ENCODE results near the gene ALX4.
A peak's percentile ranks its signal among the peaks of the same experiment; 100 is the strongest.

Gene ALX4

GRCh38 chr11:44271286-44271685 is 38.7 kb downstream of the ALX4 start:
- Histone ChIP-seq H3K27me3 (replicated peaks; ENCODE audit: control insufficient read depth, insufficient read depth, low read length) (peaks cover 12% of the 10 kb centered on the region), H3K36me3 (ENCODE audit: control insufficient read depth, insufficient read depth, low read length, severe bottlenecking) (no peaks in the 10 kb centered on the region), H3K9ac (ENCODE audit: low read length) (no peak overlapping the region), H3K9me3 (ENCODE audit: control insufficient read depth, low read length) (no peaks in the 10 kb centered on the region), H3K4me3 (ENCODE audit: low read length) (no peak overlapping the region), H3K4me1 (ENCODE audit: control insufficient read depth, insufficient read depth, low read length) (no peaks in the 10 kb centered on the region)
- no peak for DNase-seq (ENCODE audit: low read depth)

- Histone ChIP-seq H3K27me3 (replicated peaks; ENCODE audit: control insufficient read depth, insufficient read depth, low read length) (peaks cover 6% of the 10 kb centered on the region), H3K9me3 (ENCODE audit: control insufficient read depth, low read length) (no peaks in the 10 kb centered on the region), H3K36me3 (ENCODE audit: control insufficient read depth, insufficient read depth, low read length, severe bottlenecking) (no peaks in the 10 kb centered on the region), H3K4me3 (ENCODE audit: low read length) (no peak overlapping the region), H3K9ac (ENCODE audit: low read length) (no peak overlapping the region), H3K4me1 (ENCODE audit: control insufficient read depth, insufficient read depth, low read length) (no peaks in the 10 kb centered on the region)
- peak; percentile 38 for DNase-seq (ENCODE audit: low read depth)
Measured at GRCh38 chr11:44270403-44271273, 39.3 kb downstream of the ALX4 start.

- no peak overlapping the region for H3K9ac ChIP-seq (ENCODE audit: low read length)
- H3K27me3 ChIP-seq (replicated peaks; ENCODE audit: control insufficient read depth, insufficient read depth, low read length) = peaks cover 4% of the 10 kb centered on the region
- no peaks in the 10 kb centered on the region for H3K36me3 ChIP-seq (ENCODE audit: control insufficient read depth, insufficient read depth, low read length, severe bottlenecking)
- H3K4me3 ChIP-seq (ENCODE audit: low read length) = no peak overlapping the region
- no peaks in the 10 kb centered on the region for H3K9me3 ChIP-seq (ENCODE audit: control insufficient read depth, low read length)
- DNase-seq (ENCODE audit: low read depth) = peak; percentile 67
- H3K4me1 ChIP-seq (ENCODE audit: control insufficient read depth, insufficient read depth, low read length) = no peaks in the 10 kb centered on the region
Measured at GRCh38 chr11:44269369-44270351, 40.3 kb downstream of the ALX4 start.

- H3K4me1 ChIP-seq (ENCODE audit: control insufficient read depth, insufficient read depth, low read length) = no peaks in the 10 kb centered on the region
- no peak overlapping the region for H3K9ac ChIP-seq (ENCODE audit: low read length)
- H3K4me3 ChIP-seq (ENCODE audit: low read length) = no peak overlapping the region
- H3K9me3 ChIP-seq (ENCODE audit: control insufficient read depth, low read length) = no peaks in the 10 kb centered on the region
- no peaks in the 10 kb centered on the region for H3K36me3 ChIP-seq (ENCODE audit: control insufficient read depth, insufficient read depth, low read length, severe bottlenecking)
- H3K27me3 ChIP-seq (replicated peaks; ENCODE audit: control insufficient read depth, insufficient read depth, low read length) = peaks cover 4% of the 10 kb centered on the region
- no peak for DNase-seq (ENCODE audit: low read depth)
Measured at GRCh38 chr11:44268614-44269080, 41.3 kb downstream of the ALX4 start.

GRCh38 chr11:44267750-44268613 is 42.0 kb downstream of the ALX4 start:
- Histone ChIP-seq H3K4me1 (ENCODE audit: control insufficient read depth, insufficient read depth, low read length) (no peaks in the 10 kb centered on the region), H3K4me3 (ENCODE audit: low read length) (no peak overlapping the region), H3K27me3 (replicated peaks; ENCODE audit: control insufficient read depth, insufficient read depth, low read length) (peaks cover 4% of the 10 kb centered on the region), H3K9me3 (ENCODE audit: control insufficient read depth, low read length) (no peaks in the 10 kb centered on the region), H3K9ac (ENCODE audit: low read length) (no peak overlapping the region), H3K36me3 (ENCODE audit: control insufficient read depth, insufficient read depth, low read length, severe bottlenecking) (no peaks in the 10 kb centered on the region)
- no peak for DNase-seq (ENCODE audit: low read depth)

- DNase-seq (ENCODE audit: low read depth) = no peak
- no peak overlapping the region for H3K9ac ChIP-seq (ENCODE audit: low read length)
- no peaks in the 10 kb centered on the region for H3K9me3 ChIP-seq (ENCODE audit: control insufficient read depth, low read length)
- no peaks in the 10 kb centered on the region for H3K4me1 ChIP-seq (ENCODE audit: control insufficient read depth, insufficient read depth, low read length)
- peaks cover 4% of the 10 kb centered on the region for H3K27me3 ChIP-seq (replicated peaks; ENCODE audit: control insufficient read depth, insufficient read depth, low read length)
- H3K36me3 ChIP-seq (ENCODE audit: control insufficient read depth, insufficient read depth, low read length, severe bottlenecking) = no peaks in the 10 kb centered on the region
- no peak overlapping the region for H3K4me3 ChIP-seq (ENCODE audit: low read length)
Measured at GRCh38 chr11:44267006-44267749, 42.8 kb downstream of the ALX4 start.

GRCh38 chr11:44266056-44266780 is 43.7 kb downstream of the ALX4 start:
- no peak for DNase-seq (ENCODE audit: low read depth)
- Histone ChIP-seq H3K9ac (ENCODE audit: low read length) (no peak overlapping the region), H3K36me3 (ENCODE audit: control insufficient read depth, insufficient read depth, low read length, severe bottlenecking) (no peaks in the 10 kb centered on the region), H3K27me3 (replicated peaks; ENCODE audit: control insufficient read depth, insufficient read depth, low read length) (peaks cover 4% of the 10 kb centered on the region), H3K9me3 (ENCODE audit: control insufficient read depth, low read length) (no peaks in the 10 kb centered on the region), H3K4me1 (ENCODE audit: control insufficient read depth, insufficient read depth, low read length) (no peaks in the 10 kb centered on the region), H3K4me3 (ENCODE audit: low read length) (no peak overlapping the region)

- Histone ChIP-seq H3K4me1 (ENCODE audit: control insufficient read depth, insufficient read depth, low read length) (no peaks in the 10 kb centered on the region), H3K36me3 (ENCODE audit: control insufficient read depth, insufficient read depth, low read length, severe bottlenecking) (no peaks in the 10 kb centered on the region), H3K27me3 (replicated peaks; ENCODE audit: control insufficient read depth, insufficient read depth, low read length) (no peaks in the 10 kb centered on the region), H3K9ac (ENCODE audit: low read length) (no peak overlapping the region), H3K4me3 (ENCODE audit: low read length) (no peak overlapping the region), H3K9me3 (ENCODE audit: control insufficient read depth, low read length) (no peaks in the 10 kb centered on the region)
- no peak for DNase-seq (ENCODE audit: low read depth)
Measured at GRCh38 chr11:44264761-44265160, 45.2 kb downstream of the ALX4 start.

- Histone ChIP-seq H3K9ac (ENCODE audit: low read length) (no peak overlapping the region), H3K4me3 (ENCODE audit: low read length) (no peak overlapping the region), H3K4me1 (ENCODE audit: control insufficient read depth, insufficient read depth, low read length) (no peaks in the 10 kb centered on the region), H3K27me3 (replicated peaks; ENCODE audit: control insufficient read depth, insufficient read depth, low read length) (no peaks in the 10 kb centered on the region), H3K36me3 (ENCODE audit: control insufficient read depth, insufficient read depth, low read length, severe bottlenecking) (no peaks in the 10 kb centered on the region), H3K9me3 (ENCODE audit: control insufficient read depth, low read length) (no peaks in the 10 kb centered on the region)
- DNase-seq (ENCODE audit: low read depth) = no peak
Measured at GRCh38 chr11:44264438-44264749, 45.5 kb downstream of the ALX4 start.
